ENCODE measurements around the gene GSTP1. TPM values are rescaled to one million over a fixed set of nuclear protein-coding genes. Genes with fewer than 3 reads are reported as not detected.
A peak's percentile ranks its signal among the peaks of the same experiment; 100 is the strongest.

GSTP1 gene
- total and polyA plus RNA-seq, 9 of the 15 experiments (the other 6 are each of a cell fraction or from before 2014, with no cell fraction given) = 592 to 2,150 (median 1,204) TPM

DNA sequence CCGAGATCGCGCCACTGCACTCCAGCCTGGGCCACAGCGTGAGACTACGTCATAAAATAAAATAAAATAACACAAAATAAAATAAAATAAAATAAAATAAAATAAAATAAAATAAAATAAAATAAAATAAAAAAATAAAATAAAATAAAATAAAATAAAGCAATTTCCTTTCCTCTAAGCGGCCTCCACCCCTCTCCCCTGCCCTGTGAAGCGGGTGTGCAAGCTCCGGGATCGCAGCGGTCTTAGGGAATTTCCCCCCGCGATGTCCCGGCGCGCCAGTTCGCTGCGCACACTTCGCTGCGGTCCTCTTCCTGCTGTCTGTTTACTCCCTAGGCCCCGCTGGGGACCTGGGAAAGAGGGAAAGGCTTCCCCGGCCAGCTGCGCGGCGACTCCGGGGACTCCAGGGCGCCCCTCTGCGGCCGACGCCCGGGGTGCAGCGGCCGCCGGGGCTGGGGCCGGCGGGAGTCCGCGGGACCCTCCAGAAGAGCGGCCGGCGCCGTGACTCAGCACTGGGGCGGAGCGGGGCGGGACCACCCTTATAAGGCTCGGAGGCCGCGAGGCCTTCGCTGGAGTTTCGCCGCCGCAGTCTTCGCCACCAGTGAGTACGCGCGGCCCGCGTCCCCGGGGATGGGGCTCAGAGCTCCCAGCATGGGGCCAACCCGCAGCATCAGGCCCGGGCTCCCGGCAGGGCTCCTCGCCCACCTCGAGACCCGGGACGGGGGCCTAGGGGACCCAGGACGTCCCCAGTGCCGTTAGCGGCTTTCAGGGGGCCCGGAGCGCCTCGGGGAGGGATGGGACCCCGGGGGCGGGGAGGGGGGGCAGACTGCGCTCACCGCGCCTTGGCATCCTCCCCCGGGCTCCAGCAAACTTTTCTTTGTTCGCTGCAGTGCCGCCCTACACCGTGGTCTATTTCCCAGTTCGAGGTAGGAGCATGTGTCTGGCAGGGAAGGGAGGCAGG lies at the start of gene GSTP1 (continued):
- TF ChIP-seq CBX8 (IDR thresholded peaks at IDR 0.05; ENCODE audit: borderline replicate concordance, extremely low read depth, low read depth, low read length, poor library complexity, severe bottlenecking) = no peak
- no peak for TF ChIP-seq ZNF12 (CRISPR knock-in tag; IDR thresholded peaks at IDR 0.05)
- no peak for TF ChIP-seq ZNF444 (CRISPR knock-in tag; IDR thresholded peaks at IDR 0.05)
- TF ChIP-seq, protein P1, sequence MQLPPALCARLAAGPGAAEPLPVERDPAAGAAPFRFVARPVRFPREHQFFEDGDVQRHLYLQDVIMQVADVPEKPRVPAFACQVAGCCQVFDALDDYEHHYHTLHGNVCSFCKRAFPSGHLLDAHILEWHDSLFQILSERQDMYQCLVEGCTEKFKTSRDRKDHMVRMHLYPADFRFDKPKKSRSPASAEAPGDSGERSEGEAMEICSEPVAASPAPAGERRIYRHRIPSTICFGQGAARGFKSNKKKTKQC (CRISPR knock-in tag; IDR thresholded peaks at IDR 0.05) = peak; percentile 66; the same call in 1 of the 2 replicates
- peak; percentile 95 for TF ChIP-seq POLR2A (conservative IDR thresholded peaks at IDR 0.05)
- no peak for TF ChIP-seq KLF10 (CRISPR knock-in tag; IDR thresholded peaks at IDR 0.05)
- TF ChIP-seq CREB1 (IDR thresholded peaks at IDR 0.05) = peak; percentile 34; the same call in 1 of the 2 replicates
- TF ChIP-seq CREB1 (CRISPR knock-in tag; IDR thresholded peaks at IDR 0.05) = no peak
- TF ChIP-seq, protein P2, sequence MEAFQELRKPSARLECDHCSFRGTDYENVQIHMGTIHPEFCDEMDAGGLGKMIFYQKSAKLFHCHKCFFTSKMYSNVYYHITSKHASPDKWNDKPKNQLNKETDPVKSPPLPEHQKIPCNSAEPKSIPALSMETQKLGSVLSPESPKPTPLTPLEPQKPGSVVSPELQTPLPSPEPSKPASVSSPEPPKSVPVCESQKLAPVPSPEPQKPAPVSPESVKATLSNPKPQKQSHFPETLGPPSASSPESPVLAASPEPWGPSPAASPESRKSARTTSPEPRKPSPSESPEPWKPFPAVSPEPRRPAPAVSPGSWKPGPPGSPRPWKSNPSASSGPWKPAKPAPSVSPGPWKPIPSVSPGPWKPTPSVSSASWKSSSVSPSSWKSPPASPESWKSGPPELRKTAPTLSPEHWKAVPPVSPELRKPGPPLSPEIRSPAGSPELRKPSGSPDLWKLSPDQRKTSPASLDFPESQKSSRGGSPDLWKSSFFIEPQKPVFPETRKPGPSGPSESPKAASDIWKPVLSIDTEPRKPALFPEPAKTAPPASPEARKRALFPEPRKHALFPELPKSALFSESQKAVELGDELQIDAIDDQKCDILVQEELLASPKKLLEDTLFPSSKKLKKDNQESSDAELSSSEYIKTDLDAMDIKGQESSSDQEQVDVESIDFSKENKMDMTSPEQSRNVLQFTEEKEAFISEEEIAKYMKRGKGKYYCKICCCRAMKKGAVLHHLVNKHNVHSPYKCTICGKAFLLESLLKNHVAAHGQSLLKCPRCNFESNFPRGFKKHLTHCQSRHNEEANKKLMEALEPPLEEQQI (IDR thresholded peaks at IDR 0.05) = no peak
- TF ChIP-seq BACH1 (tag; IDR thresholded peaks at IDR 0.05) = peak; percentile 96
- TF ChIP-seq SAFB2 (IDR thresholded peaks at IDR 0.05; ENCODE audit: borderline replicate concordance, low read depth, low read length, severe bottlenecking) = no peak
- TF ChIP-seq ZNF146 (CRISPR knock-in tag; IDR thresholded peaks at IDR 0.05; ENCODE audit: unreplicated experiment) = no peak
- TF ChIP-seq ZNF174 (CRISPR knock-in tag; IDR thresholded peaks at IDR 0.05) = no peak
- TF ChIP-seq CBX1 (IDR thresholded peaks at IDR 0.05; ENCODE audit: low read depth) = peak; percentile 82; the same call in 1 of the 2 replicates
- TF ChIP-seq, protein P3, sequence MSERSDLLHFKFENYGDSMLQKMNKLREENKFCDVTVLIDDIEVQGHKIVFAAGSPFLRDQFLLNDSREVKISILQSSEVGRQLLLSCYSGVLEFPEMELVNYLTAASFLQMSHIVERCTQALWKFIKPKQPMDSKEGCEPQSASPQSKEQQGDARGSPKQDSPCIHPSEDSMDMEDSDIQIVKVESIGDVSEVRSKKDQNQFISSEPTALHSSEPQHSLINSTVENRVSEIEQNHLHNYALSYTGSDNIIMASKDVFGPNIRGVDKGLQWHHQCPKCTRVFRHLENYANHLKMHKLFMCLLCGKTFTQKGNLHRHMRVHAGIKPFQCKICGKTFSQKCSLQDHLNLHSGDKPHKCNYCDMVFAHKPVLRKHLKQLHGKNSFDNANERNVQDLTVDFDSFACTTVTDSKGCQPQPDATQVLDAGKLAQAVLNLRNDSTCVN (CRISPR knock-in tag; IDR thresholded peaks at IDR 0.05) = no peak
- no peak for TF ChIP-seq ETV6 (IDR thresholded peaks at IDR 0.05; ENCODE audit: borderline replicate concordance in 1 of 2, low read depth in 2 of 2, low read length in 1 of 2)
- no peak for TF ChIP-seq ETV6 (CRISPR knock-in tag; IDR thresholded peaks at IDR 0.05; ENCODE audit: borderline replicate concordance)
- TF ChIP-seq ZNF24 (IDR thresholded peaks at IDR 0.05) = peak; percentile 12; the same call in 1 of the 2 replicates
- TF ChIP-seq HNRNPK (IDR thresholded peaks at IDR 0.05; ENCODE audit: low read depth, low read length, poor library complexity, severe bottlenecking) = no peak
- TF ChIP-seq SMARCE1 (IDR thresholded peaks at IDR 0.05) = no peak
- no peak for TF ChIP-seq ZNF239 (CRISPR knock-in tag; IDR thresholded peaks at IDR 0.05)
- TF ChIP-seq NCOA6 (IDR thresholded peaks at IDR 0.05) = no peak
- TF ChIP-seq DMBX1 (CRISPR knock-in tag; IDR thresholded peaks at IDR 0.05; ENCODE audit: borderline replicate concordance) = no peak
- TF ChIP-seq, protein P4, sequence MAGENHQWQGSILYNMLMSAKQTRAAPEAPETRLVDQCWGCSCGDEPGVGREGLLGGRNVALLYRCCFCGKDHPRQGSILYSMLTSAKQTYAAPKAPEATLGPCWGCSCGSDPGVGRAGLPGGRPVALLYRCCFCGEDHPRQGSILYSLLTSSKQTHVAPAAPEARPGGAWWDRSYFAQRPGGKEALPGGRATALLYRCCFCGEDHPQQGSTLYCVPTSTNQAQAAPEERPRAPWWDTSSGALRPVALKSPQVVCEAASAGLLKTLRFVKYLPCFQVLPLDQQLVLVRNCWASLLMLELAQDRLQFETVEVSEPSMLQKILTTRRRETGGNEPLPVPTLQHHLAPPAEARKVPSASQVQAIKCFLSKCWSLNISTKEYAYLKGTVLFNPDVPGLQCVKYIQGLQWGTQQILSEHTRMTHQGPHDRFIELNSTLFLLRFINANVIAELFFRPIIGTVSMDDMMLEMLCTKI (IDR thresholded peaks at IDR 0.05; ENCODE audit: partially characterized antibody) = no peak
